HG02759 (cell line): ENCODE measurements around the gene CRY1.

ENCODE experiments used
- ATAC-seq: cut with Tn5 transposase; IDR thresholded peaks from one replicate; pipeline ENCODE4 v1.9.1; 2021; ENCODE audit warnings: mild to moderate bottlenecking, moderate library complexity; ENCODE audit not compliant: unreplicated experiment

The CRY1 gene

DNA sequence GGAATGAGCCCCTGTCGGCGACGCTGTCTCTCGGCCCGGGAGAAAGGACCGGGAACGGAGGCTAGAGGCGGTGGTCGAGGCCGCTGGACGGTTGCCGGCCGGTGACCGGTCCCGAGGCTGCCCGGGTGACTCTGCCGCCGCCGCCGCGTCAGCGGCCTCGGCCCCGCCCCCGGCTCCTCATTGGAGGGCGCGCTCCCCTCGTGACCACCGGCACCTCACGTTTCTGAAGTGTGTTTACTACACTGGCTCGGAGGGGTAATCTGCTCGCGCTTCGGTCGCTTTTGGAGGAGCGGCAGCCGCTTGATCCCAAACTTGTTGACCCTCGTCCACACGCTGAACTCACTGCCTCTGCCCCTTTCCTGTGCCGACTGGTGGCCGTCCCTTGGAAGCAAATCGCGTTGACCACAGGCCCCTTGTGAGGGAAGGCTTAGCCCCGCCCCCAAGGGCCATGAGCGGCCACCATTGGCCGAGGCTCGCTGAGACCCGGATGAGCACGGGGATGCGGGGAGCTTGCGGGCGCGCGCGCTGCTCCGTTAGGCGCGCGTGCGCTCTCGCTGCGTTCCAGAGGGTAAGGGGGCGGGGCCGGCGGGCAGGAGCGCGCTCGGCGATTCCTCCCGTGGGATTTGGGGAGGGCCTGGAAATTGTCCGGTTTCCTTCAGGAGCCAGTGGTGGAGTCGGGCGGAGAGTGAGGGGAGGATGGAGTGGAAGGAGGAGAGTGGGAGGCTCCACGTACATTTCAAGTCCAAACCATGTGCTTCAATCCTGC is at the start of gene CRY1:
Gene CRY1 (minus strand): TSS at position 133 of the 766 bp plus-strand sequence. CDS start 588 bp downstream, outside the sequence.
- ATAC-seq, result peak; percentile 90

DNA sequence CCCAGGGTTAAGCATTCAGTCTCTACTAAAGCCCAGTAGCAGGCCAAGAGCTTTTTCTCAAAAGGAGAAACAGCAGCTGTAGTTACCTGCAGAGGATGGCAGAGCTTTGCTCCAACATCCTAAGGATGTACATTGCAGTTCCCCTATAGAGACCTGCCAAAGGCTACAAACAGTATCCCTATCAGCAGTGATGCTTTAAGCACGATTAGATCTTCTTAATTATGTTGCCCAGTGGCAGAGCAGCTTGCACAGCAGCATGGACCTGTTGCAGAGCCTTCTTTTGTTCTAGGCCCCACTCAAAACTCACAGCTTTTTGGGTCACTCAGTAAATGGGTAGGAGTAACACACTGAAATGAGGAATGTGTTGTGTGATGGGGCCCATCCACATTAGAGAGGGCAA is 46.4 kb upstream of the CRY1 start:
- no peak for ATAC-seq

DNA sequence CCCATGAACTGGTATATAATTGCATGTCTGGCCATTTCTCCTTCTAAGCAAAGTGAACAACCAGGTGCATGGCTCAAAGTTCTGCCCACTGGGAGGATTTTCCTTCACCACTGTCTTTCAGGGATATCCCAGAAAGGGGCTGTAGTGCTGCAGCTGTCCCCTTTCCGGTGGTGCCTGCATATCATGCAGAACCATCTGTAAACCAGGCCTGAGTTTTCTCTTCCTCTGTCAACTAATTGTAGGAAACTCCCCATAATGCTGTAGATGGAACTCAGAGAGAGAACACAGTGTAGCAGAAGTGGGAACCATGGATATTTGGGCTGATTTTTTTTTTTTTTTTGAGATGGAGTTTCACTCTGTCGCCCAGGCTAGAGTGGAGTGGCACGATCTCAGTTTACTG is 45.6 kb upstream of the CRY1 start:
- no peak for ATAC-seq

DNA sequence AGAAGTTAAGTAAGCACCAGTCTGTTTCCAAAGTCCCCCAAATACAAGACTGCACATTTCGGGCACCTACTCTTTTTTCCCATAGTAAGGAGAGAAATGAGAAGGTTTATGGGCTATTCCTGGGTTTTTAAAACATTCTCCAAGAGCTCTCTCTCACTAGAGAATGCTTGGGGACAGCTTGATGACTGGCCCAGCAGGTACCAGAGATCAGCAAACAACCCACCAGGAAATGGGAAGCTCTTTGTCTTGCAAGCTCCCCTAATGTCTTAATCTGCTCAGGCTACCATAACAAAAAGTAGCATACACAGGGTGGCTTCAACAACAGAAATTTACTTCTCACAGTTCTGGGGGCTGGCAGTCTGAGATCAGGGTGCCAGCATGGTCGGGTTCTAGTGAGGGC is 41.8 kb upstream of the CRY1 start:
- no peak for ATAC-seq

DNA sequence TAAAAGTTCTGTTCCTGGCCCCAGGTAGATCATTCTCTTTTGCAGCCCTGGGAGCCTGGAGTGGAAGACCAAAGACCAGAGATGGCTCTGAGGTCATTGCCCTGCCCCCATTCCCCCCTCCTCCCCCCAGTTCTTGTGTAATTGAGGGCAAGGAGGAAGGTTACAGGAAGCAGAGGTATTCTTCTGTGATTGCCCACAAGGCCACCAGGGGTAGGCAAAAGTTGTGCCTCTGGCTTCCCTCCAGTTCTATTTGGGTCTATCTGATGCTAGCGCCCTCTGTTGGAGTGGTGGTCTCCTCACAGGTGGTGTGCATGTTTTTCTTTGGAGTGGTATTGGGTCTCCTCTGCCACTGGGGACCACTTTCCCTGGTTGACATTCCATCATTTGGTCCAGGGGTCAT is 41.2 kb upstream of the CRY1 start:
- no peak for ATAC-seq

DNA sequence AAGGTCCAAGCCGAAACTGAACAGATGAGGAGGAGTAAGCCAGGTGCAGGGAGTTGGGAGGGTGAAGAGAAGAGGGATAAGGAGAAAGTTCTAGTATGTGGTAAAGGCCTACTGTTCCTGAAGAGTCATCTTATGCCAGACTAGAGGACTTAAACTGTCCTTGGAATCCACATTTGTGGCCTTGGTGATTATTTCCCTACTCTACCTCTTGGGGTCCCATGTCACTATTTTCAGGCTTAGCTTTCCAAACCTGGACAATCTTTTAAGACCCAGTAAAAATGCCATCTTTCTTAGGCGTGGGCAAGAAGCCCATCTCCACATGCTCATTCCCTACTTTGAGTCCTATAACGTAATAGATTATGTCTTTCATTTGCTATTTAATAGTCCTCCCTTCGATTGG is 40.1 kb upstream of the CRY1 start:
- ATAC-seq, result no peak

DNA sequence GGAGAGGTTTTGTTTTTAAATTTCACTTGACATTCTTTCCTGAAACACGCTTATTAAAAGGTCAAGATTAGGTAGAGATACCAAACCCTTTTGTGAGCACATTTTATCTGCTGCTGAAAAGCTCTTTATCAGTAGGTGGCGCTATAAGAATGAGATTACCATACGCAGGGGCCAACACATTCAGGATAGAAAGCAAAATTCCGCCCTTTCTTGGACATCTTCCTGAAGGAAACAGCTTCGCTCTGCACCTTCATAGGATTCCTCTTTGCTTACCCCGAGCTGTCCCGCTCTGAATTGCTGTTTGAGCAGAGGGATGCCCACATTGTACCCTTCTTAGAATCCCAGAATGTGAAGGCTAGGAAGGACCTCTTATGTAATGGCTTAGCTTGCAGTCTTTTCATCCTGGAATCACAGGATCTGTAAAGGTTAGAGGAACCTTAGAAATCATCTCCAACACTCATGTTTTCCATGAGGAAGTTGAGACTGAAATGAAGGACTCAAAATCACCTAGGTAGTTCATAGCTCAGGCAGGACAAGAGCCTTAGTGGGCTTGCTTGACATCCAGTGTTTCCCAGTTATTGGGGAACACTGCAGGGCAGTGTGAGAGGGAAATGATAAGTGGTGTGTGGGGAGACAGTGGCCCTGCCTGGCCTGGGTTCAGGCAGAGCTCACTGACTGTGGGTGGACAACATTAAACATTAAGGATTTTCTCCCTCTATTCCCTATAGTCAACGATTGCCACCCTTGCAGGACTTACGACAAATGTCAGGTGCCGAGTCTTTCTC is 38.7 kb upstream of the CRY1 start:
- no peak for ATAC-seq

DNA sequence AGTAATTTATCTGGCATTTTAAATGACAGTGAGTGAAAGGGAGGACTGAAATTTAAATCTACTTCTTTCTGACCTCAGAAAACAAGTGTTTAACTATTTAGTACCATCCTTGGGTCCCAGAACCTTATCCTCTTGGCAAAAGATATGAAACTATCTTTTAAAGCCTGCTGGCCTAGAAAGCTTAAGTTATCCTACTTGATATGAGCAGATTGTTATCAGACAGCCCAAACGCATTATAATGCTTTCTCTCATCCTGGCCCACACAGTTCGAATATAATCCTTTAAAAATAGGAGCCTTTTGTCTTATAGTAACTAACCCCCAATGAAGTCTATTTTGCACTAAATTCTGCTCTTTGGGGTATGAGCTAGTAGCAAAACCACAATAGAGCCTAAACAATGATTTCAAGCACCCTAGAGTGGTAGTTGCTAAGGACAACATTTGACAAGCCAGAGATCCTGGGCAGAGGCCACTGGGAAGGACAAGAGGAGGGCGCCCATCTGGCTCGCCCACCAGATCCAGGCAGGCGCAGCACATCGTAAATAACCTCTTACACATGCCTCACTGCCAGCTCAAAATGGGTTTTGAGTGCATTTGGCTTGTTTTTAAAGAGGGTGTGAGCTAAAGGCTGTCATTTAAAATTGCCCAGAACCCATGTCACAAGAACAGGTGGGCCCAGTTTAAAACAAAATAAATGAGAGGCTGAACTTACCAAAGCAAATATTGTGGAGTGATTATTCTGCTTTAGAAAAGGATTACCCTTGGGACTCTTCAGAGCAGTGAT is 37.7 kb upstream of the CRY1 start:
- no peak for ATAC-seq

DNA sequence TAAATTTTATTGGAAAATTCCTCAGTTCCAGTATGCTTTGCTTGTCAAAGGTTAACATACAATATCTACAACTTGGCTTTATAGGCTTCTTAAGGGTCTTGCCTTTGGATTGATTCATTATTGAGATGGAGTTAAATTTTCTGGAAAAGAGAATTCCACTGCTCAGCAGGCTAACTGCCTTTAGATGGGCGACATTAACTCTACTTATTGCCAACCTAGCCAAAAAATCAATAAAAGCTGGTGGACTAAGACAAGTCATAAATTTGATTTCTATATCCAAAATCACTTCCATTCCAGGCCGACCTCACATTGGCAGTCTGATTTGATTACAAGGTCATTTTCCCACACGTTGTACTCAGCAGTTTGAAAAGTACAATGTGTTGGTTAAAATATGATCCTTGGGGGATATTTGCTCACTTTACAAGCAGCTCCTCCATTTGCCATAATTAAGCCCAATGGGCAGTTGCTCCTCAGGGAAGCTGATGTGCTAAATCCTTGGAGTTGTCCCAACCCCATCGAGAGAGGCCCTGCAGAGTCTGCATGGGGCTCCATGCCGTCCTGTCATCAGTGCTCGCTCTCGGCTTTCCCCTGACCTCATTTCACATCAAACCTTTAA is 36.1 kb upstream of the CRY1 start:
- ATAC-seq, result no peak

DNA sequence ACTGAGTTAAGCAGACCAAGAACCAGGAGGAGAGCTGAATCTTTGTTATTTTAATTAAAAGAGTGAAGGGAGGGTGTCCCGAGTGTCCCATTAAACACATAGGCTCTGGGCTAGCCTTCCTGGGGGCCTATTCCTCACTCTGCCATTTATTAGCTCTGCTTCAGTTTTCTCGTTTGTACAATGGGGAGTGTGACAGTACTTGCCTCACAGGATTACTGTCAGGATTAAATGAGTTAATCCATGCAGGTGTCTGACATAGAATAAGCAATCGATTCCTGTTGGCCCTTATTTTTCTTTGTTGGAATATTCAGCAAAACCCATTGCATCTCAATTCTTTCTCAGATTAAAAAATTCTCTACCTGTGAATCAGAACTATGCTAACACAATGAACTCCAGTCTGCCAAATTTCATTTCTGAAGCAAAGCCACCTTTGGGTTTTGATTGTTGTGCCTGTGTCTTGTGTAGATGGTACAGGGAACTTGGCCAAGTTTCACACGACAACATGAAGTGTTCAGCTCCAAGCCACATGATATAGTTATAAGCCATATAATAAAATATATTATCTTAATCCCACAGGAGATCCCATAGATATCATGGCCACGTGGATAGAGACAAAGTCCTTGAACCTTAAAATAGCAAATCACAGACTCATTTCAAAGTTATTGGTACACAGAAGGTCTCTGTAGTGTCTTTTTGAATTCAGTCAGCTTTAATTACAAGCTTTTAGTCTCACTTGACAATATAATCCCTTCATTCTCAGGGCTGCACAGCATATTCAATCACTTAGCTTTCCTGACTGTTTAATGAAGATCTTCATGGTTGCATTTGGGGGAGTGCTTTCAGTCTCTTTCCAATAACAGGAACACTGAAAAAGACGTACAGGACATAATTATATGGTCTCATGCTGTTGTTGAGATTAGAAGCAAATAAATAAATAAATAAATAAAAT is 34.4 kb upstream of the CRY1 start:
- ATAC-seq, result no peak

DNA sequence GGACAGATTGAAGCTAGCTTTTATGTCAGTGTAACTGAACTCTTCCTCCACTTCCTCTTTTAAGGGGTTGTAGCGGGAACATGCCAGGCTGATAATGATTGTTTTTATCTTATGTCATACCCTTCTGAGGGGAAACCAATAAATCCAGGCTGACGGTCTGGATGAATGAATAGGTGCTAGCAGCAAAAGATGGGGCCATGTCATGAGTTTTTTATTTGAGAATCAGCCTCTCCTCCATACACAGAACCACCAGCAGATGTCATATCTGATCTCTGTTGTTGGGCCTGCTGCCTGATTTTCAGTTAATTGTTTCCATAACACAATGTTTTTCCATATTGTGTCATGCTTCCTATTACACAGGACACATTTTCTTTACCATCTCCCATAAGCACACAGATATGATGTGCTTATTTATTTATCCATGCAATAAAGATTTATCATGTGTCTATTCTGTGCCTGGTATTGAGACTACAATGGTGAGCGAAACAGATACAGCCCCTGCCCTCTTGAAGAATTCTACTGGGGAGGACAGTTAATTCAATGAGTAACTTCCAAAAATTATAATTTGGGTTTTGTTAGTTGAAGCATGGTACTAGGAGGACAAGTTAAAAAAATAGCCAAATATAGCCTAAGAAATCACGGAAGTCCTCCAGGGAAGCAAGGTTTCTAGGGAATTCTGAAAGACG is 33.6 kb upstream of the CRY1 start:
- no peak for ATAC-seq

DNA sequence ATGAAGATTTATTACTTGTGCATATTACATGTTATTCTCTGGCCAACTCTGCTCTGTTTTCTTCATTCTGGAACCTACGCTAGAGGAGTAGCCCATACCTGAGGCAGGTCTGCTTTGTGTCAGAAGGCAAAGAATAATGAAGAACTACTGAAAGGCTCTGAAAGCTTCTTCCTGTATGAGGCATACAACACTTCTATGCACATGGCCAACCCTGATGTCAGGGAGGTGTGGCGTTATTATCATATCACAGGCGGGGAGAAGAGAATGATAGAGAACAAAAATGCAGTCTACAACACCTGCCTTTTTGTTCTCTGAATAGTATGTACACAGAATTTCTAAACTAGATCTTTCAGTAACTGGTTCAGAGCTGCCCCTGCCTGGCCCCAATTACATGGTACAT is 32.5 kb upstream of the CRY1 start:
- no peak for ATAC-seq

DNA sequence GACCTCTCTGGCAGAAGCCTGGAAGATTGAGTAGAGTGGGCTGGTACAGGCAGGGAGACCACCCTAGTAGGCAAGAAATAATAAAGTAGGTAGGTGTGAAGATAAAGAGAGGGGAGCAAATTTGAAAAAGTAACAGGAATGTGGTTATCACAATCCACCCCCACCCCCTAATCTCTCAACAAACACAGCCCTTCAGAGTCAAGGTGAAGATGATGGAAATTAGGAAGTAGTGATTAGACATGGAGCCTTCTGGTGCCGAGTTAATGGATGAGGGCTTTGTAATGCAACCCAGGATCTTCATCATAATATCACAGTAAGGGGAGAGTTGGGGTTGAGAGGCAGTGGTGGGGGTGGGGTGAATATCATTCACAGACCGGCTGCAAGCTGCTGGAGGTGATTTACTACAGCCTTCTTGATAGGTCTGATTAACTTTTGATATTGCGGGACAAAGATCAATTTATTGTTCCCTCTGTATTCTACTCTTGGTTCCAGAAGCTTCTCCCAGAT is 29.2 kb upstream of the CRY1 start:
- no peak for ATAC-seq

DNA sequence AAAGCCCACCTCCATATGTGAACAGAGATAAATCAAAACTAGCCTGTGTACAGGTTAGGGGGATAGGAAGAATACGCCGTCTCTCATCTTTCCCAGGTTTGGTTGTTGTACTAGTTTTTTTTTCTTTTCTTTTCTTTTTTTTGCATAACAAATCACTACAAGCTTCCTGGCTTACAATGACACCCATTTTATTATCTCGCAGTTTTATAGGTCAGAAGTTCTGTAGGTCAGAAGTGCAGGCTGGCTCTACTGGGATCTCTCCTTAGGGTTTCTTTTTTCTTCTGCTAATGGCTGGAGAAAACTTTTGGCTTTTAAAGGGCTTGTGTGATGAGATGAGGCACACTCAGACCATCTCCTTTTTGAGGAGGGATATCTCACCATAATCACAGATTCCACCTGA is 25.7 kb upstream of the CRY1 start:
- no peak for ATAC-seq

DNA sequence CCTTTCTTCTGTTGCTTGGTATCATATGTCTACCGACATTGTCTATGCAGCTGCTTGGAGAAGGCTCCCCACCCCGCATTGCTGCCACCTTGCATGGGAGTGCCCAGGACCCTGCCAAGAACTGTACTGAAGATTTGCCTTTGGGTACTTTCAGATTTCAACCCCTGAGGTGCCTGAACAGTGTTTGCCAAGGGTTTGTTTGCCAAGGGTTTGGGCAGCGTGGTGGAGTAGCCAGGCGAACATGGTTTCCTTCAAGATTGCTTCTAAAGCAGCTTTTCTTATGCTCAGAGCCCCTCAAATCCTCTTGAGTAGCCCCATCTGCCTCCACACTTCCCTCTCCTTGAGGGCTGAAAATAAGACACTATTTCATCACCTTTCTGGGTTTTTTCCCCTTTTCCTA is 25.3 kb upstream of the CRY1 start:
- no peak for ATAC-seq

DNA sequence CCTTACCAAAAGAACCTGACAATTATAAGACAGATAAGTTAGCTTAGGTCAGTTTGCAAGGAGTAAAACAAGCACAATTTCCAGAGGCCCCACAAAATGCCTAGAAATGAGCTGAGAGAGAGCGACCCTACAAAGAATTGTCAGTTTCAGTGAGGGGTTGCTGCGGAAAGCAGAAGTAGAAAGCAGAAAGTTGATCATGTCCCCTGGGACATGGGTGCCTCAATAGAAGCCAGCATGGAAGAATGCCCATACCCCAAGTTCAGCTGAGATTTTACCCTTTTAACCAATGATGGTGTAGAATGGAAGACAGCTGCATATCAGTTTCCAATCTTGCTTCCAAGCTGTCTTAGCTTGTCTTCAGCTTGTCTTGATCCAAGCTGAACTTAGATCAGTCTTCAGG is 21.8 kb upstream of the CRY1 start:
- no peak for ATAC-seq

DNA sequence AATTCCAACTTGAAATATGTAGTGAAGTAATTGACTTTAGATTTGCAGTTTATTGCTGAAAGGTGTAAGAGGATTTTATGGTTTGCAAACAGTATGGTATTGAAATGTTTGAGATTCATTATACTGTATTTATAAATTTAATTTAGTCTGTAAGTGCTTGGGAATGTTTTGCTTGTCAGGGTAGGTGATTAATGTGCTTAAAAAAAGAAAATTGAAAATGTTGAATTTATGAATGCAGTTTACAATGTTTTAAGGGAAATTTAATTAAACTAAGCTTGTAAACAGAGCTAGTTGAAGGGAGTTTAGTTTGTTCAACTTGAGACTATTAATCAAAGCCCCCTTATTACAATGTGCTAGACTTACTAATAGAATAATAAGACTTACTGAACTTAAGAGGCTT is 18.0 kb upstream of the CRY1 start:
- ATAC-seq, result no peak

DNA sequence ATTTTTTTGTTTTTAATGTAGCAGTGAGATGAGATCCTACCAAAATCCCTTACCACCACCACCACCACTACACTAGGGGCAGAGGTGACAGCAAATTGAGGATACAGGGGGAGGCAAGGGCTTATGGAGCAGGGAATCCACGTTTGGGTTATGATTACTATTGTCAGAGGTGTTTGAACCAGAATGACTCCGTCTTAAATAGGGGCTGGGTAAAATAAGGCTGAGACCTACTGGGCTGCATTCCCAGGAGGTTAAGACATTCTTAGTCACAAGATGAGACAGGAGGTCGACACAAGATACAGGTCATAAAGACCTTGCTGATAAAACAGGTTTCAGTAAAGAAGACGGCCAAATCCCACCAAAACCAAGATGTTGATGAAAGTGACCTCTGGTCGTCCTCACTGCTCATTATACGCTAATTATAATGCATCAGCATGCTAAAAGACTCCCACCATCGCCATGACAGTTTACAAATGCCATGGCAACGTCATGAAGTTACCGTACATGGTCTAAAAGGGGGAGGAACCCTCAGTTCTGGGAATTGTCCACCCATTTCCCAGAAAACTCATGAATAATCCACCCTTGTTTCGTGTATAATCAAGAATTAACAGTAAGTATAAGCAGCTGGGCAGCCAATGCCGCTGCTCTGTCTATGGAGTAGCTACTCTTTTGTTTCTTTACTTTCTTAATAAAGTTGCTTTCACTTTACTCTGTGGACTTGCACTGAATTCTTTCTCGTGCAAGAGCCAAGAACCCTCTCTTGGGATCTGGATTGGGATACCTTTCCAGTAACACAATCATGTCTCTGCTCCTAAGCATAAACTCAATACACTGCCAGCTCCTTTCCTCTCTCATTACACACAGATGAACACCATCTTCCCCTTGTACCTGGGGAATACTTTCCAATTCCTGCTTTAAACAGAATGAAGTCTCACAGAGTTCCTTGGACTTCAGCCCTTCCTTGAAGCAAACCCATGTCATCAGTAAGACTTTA is 16.7 kb upstream of the CRY1 start:
- ATAC-seq, result no peak
